GM23248 (cell line): ENCODE results near the gene CERK.

ENCODE experiments used
- EZH2 ChIP-seq: fragments of 200-600 bp; sonication (generic); IDR thresholded peaks from 2 replicates; pipeline ENCODE4 v1.6.1; 2018; ENCODE audit warnings: antibody characterized with exemption, mild to moderate bottlenecking; ENCODE audit not compliant: insufficient read depth, poor library complexity, severe bottlenecking
- EZH2phosphoT487 ChIP-seq: fragments of 200-600 bp; sonication (generic); IDR thresholded peaks from 2 replicates; pipeline ENCODE4 v1.6.1; 2018; ENCODE audit warnings: antibody characterized with exemption, moderate library complexity, mild to moderate bottlenecking, low read depth; ENCODE audit not compliant: insufficient read depth

GRCh38 chr22:46659791-46660186, 78.3 kb downstream of the CERK start:
- TF ChIP-seq EZH2phosphoT487 (no peak), EZH2 (no peak)
